NCI-H2227 treated with DMSO at 0.1 percent for 48 hours (cell line): Measurements from ENCODE around the gene LMAN2L.

ENCODE experiments used
- DNase-seq: peaks from one replicate; lab custom pipeline; 2025; lab: John Stamatoyannopoulos, UW

The LMAN2L gene, protein sequence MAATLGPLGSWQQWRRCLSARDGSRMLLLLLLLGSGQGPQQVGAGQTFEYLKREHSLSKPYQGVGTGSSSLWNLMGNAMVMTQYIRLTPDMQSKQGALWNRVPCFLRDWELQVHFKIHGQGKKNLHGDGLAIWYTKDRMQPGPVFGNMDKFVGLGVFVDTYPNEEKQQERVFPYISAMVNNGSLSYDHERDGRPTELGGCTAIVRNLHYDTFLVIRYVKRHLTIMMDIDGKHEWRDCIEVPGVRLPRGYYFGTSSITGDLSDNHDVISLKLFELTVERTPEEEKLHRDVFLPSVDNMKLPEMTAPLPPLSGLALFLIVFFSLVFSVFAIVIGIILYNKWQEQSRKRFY

DNA sequence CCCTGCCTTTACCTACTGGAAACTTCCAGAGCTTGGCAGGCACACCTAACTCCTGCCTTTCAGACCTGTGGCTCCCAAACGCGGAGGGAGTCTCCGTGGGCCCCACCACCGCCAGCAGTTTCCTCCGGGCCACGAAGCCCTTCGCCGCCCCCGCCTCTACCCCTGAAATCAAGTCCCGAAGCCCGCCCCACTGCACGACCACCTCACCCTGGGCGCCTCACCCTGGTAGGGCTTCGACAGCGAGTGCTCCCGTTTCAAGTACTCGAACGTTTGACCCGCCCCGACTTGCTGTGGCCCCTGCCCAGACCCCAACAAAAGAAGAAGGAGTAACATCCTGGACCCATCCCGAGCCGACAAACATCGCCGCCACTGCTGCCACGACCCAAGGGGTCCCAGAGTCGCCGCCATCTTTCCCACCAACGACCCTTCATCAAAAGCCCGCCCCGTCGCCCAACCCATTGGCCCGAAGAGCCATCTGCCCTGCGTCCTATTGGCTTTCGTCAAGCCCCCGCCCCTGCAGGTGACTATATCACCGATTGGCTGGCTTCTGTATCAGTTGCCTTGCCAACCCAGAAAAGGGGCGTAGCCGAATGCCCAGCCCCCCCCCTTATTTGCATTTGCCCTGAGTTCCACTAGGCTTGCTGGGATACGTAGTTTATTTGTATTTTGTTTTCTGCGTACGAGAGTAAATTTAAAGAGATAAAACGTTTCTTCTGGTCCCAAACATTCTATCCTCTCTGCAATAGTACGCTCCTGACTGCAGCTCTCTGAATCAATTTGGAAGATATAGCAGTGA is at the start of gene LMAN2L:
TSS of gene LMAN2L (minus strand) at position 432 of the 796 bp plus-strand sequence. CDS start at position 408, 24 bp downstream.
- peak; percentile 97 for DNase-seq

DNA sequence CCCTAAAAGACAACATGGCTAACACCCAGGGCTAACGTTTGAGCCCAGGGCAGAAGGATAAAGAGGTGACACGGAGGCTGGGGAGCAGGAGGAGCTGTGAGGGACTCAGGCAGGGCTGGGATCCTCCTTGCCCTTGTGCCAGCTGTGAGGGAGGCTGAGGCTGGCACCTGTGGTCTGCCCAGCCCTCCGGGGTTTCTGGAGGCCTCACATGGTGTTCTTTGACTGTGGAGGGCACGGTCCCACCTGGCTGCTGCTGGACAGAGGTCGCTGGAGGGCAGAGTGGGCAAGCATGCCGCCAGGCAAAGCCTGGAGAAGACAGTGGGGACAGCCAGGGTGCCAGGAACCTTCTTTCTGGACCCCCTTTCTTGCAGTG is 49.4 kb upstream of the LMAN2L start:
- no peak for DNase-seq

DNA sequence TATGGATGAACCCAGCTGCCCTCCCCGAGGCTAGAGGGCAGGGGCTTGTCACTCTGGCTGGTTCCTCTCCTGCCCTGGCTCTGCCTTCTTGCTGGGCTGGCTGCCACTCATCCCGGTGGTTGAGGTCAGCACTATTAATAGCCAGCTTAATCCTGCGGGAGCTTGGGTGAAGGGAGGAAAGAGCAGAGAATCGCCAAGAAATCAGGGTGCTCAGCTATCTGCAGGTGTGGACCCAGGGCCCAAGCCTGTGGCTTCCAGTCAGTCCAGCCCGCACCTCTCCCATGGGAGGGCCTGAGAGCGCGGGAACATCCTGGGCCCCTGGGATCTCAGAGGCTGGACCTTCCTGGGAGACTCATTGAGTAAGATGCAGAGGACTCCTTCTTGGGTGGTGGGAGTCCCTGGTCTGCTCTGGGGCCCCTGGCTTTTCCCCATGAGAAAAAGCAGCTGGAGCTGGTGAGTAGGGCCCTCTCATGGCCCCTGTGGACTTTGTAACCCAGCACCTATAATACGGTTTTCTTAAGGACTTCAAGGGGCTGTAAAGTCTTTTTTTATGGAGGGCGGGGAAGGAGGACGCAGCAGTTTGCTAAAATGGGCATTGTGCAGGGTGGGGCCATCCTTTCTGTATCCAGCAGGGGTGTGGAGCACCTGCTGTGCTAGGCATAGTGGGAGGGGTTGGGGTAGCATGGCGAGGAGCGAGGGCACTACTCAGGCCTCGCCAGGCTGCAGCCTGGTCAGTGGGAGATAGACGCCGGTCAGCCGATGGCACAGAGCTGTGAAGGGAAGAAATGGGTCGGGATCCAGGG is 48.8 kb upstream of the LMAN2L start:
- DNase-seq = no peak

- DNase-seq = no peak
Observed at GRCh38 chr2:96787411-96787810, 47.5 kb upstream of the LMAN2L start.

- DNase-seq = no peak
Observed at GRCh38 chr2:96783388-96783787, 43.5 kb upstream of the LMAN2L start.

DNA sequence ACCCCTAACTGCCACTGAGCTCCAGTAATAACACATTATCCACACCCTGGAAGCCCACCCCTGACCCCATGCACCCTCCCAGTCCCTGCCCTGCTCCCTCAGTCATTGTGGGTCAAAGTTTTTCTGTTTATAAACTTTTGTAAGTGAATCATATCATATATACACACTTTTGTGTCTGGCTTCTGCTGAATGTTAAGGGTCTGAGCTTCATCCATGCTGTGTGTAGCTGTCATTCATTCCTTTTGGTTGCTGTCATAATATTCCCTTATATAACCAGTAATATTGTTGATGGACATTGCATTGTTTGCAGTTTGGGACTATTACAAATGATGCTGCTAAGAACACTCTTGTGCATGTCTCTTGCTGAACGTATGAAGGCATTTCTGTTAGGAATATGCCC is 35.3 kb upstream of the LMAN2L start:
- DNase-seq = no peak

GRCh38 chr2:96773922-96774321 is 34.1 kb upstream of the LMAN2L start:
- no peak for DNase-seq

- DNase-seq = no peak
Observed at GRCh38 chr2:96772903-96773671, 33.2 kb upstream of the LMAN2L start.

DNA sequence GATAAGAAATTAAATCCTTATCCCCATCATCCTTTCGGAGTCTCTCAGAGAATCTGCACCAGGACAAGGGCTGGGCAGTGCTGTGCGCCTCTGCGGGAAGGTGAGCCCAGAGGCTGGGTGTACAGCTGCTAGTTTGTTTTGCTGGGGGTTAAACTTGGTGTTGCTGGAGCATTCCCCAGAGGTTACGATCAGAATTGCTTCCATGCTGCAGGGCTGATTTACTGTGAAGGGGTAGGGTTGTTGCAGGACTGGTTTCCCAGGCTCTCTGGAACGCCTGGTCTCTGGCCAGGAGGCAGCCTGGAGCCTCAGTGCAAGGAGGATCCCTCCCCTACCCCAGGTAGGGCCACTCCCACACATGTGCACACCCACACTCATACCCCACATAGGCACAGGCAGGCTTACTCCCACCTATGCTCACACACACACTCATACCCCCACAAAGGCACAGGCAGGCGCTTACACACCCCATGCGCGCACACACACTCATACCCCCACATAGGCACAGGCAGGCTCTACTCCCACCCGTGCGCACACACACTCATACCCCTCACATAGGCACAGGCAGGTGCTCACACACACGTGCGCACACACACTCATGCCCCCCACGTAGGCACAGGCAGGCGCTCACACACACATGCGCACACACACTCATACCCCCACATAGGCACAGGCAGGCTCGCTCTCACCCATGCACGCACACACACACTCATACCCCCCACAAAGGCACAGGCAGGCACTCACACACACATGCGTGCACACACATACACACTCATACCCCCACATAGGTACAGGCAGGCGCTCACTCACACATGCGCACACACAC is 32.1 kb upstream of the LMAN2L start:
- no peak for DNase-seq

DNA sequence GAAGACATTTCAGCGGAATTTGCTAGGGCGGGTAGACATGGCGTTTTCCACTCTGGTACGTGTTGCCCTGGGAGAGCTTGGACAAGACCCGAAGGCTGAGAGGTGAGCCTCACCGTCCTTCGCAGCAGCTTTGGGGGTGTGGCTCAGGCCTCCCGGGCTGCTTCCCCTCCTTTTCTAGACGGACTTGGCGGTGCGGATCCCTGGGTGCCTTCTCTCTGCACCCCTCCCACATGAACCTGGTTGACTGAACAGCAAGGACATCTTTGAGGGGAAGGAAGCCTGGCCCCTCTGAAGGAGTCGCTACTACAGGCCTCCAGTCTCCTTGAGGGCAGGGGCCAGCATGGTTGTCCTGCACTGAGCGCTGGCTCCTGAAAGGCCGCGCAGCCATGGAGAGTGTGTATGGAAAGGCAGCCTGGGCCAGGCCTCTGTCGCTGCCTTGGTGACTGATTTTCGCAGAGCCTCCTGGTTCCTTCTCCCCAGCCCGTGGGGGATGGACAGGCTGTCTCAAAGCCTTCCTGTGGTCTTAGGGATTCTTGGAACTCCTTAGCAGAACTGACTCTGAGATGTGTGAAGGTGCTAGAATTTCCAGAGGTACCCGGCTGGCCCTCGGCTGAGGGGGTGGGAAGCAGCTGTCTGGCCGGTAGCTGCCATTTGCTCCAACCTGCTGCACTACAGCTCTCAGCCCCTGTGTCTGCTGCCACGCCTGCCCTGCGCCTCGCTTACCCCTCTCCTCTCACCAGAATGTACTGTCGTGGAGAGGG is 30.8 kb upstream of the LMAN2L start:
- DNase-seq = no peak

- DNase-seq = no peak
Observed at GRCh38 chr2:96769814-96770213, 29.9 kb upstream of the LMAN2L start.

DNA sequence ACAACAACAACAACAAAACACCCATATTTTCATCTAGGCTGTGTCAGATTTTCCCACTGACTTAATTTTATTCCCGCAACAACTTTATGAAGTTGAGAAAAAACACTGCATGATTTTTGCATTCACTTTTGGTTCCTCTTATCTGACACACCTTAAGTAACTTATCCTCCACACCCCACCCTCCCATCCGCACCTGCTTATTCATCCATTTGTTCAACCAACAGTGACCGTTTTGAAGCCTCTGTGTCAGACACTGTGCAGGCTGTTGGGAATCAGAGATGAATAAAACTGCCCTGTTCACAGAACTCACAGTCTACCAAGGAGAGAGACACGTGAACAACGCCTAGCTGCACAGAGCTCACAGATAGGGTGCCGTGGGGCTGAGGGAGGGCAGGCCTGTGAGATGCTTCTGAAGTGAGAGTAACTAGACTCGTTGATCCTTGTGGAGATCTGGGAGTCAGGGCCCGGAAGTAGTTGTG is 28.3 kb upstream of the LMAN2L start:
- no peak for DNase-seq

- DNase-seq = no peak
Observed at GRCh38 chr2:96767135-96767871, 27.4 kb upstream of the LMAN2L start.

DNA sequence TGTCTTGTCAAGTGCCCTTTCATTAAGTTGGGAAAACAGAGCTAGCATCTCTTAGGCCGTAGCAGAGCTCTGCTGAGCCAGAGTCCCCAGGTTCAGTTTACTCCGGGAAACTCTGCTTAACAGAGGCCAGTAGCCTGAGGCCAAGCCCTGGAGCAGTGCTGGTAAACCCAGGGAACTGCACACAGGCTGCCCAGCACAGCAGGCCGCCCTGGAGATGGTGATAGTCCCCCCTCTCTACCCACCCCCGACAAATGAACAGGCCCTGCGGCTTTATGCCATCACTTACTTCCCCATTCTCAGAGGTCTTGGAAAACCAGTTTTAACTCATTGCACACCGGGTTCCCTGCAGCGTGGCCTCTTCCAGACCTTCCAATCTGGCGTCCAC is 24.4 kb upstream of the LMAN2L start:
- DNase-seq = no peak

DNA sequence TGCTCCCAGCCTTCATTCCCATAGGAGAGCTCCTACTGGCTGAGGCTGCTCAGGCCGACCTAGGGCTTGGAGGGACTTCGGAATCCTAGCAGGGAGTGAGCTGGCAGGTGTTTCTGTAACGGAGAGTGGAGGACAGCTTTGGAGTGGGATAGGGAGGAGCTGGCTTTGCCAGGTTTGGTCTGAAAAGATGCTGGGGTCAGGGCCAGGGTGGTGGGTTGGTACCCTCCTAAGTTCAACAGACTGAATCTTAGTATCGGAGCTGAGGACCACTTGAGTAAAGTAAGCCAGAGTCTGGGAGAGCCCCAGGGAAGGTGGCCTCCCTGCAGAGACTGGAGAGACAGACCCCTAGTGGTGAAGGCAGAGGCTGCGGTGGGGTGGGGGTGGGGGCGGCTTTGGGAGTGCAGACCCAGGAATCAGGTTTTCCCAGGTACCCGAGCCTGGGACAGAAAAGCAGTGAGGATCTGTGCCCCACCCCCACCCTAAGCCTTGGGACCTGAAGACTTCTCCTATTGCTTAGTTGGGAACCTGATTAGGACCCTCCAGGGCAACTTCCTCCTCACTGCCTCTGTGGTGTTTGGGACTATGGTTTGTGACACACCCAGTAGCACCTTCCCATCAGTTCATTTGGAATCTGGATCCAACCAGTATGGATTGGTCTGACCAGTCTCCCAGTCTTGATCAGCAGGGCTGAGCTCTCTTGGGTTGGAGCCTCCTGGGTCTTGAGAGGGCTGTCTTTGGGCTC is 23.8 kb upstream of the LMAN2L start:
- DNase-seq = no peak

- peak; percentile 32 for DNase-seq
Observed at GRCh38 chr2:96762529-96763311, 22.9 kb upstream of the LMAN2L start.

DNA sequence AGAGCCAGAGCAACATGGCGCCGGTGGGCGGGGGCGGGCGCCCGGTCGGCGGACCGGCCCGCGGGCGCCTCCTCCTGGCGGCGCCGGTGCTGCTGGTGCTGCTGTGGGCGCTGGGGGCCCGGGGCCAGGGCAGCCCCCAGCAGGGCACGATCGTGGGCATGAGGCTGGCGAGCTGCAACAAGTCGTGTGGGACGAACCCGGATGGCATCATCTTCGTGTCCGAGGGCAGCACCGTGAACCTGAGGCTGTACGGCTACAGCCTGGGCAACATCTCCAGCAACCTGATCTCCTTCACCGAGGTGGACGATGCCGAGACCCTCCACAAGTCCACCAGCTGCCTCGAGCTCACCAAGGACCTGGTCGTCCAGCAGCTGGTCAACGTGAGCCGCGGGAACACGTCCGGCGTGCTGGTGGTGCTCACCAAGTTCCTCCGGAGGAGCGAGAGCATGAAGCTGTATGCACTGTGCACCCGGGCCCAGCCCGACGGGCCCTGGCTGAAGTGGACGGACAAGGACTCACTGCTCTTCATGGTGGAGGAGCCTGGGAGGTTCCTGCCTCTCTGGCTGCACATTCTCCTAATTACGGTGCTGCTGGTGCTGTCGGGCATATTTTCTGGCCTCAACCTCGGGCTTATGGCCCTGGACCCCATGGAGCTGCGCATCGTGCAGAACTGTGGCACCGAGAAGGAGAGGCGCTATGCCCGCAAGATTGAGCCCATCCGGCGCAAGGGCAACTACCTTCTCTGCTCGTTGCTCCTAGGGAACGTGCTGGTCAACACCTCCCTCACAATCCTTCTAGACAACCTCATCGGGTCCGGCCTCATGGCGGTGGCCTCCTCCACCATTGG is 21.3 kb upstream of the LMAN2L start:
- DNase-seq = peak; percentile 48
